CD4-positive, alpha-beta T cell treated with Interleukin-15 for 4 hours (primary cell): ENCODE results near the gene DPEP2.
"Not testable (repeated sequence)": the region's sequence is repeated elsewhere in the genome, so short reads cannot be mapped to it uniquely, and the experiment has no call there.

Source experiments
- DNase-seq: peaks from one replicate; pipeline ENCODE4 v3.0.0-alpha.2; 2020; ENCODE audit warnings: low spot score

Gene DPEP2

GRCh38 chr16:68005211-68005610 lies 5.9 kb upstream of the DPEP2 start:
- DNase-seq, result no peak

DNA sequence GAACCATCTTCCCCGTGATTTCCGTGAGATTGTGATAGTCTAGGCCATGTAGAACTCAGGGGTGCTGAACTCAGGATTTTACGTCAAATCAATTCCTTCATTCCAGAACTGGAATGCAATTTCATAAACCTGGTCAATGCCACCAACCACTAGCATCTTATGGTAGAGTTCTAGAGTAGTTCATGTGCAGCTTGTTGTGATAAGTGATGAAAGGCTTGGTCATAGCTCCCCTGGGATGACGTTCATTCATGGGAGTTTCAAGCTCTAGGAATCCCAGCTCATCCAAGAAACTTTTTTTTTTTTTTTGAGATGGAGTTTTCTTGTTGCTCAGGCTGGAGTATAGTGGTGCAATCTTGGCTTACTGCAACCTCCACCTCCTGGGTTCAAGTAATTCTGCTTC lies 3.7 kb upstream of the DPEP2 start:
- no peak for DNase-seq

- no peak for DNase-seq
Observed at GRCh38 chr16:68000450-68000849, 1.2 kb upstream of the DPEP2 start.

DNA sequence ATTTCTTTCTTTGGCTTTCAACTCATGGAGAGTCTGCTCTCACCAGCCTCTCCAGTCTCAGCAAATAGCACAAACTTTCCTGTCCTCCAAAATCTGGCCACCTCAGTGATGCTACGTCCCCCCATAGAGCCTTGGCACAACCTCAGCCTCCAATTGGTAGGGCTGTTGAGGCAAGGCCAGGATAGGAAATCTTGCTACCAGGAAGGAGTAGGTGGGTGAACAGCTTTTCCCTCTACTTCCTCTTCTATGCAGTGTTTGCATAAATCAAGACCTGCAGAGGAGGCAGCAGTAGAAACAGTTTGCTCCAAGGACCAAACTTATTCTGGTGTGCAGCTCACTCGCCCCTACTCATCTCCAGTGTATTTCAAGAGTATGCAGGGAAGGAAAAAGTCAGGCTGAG lies 701 bp upstream of the DPEP2 start:
- DNase-seq, result no peak

DNA sequence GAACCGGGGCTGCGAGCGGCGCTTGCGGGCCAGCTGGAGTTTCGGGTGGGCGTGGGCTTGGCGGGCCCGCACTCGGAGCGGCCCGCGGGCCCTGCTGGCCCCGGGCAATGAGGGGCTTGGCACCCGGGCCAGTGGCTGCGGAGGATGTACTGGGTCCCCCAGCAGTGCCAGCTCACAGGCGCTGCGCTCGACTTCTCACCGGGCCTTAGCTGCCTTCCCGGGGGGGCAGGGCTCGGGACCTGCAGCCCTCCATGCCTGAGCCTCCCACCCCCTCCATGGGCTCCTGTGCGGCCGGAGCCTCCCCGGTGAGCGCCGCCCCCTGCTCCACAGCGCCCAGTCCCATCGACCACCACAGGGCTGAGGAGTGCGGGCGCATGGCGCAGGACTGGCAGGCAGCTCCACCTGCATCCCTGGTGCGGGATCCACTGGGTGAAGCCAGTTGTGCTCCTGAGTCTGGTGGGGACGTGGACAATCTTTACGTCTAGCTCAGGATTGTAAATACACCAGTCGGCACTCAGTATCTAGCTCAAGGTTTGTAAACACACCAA lies 979 bp downstream of the DPEP2 start:
- DNase-seq, result not testable (repeated sequence)

DNA sequence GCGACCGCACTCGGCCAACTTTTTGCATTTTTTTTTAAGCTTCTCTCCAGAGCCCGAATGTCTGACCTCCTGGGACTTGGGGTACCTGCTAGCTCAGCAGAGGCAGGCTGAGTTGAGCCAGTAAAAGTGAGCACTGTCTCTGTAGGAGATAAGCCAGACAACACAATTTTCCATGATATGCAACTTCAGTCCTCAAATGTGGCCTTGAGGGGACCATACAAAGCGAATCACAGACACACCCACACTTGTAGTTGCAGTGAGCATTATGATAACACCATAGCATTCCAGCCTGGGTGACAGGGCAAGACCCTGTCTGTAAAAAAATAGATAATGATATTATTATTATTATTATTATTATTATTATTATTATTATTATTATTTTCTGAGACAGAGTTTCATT lies 2.6 kb downstream of the DPEP2 start:
- DNase-seq, result no peak

- peak; percentile 27 for DNase-seq
Observed at GRCh38 chr16:67995423-67995822, 3.9 kb downstream of the DPEP2 start.

GRCh38 chr16:67994040-67994408 lies 5.3 kb downstream of the DPEP2 start:
- not testable (repeated sequence) for DNase-seq

- DNase-seq, result peak; percentile 81
Observed at GRCh38 chr16:67993207-67994039, 5.9 kb downstream of the DPEP2 start.

- DNase-seq, result no peak
Observed at GRCh38 chr16:67992661-67993206, 6.5 kb downstream of the DPEP2 start.

DNA sequence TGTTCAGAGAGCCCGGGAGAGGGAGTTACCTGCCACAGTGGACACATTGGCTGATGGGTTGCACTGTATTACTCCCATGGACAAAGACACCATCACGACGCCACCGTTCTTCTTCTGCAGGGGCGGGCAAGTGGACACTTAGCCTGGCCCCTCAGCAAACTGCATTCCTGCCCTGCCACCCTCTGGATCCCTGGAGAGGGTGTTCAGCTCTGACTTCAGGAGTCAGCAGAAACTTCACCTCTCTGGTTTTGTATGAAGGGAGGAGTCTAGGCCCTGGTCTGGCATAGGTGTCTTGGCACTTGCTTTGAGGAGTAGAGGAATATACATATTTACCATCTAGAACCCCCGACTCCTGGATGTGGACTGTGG lies 9.3 kb downstream of the DPEP2 start:
- DNase-seq, result no peak

- no peak for DNase-seq
Observed at GRCh38 chr16:67989322-67990017, 9.8 kb downstream of the DPEP2 start.

GRCh38 chr16:67988675-67989074 lies 10.6 kb downstream of the DPEP2 start:
- no peak for DNase-seq

GRCh38 chr16:67987460-67988160 lies 11.7 kb downstream of the DPEP2 start:
- DNase-seq, result no peak

DNA sequence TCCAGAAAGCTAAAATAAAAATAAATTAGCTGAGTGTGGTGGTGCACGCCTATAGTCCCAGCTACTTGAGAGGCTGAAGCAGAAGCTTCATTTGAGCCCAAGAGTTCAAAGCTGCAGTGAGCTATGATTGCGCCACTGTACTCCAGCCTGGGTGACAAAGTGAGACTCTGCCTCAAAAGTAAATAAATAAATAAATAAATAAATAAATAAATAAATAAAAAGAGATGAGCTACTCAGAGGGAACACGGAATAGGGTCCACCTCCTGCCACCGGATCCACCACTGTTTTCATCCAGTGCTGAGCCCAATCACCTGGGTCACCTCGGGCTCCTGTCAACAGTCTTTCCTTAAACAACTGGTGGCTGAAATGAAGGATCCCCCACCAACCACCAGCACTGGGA lies 12.3 kb downstream of the DPEP2 start:
- no peak for DNase-seq

- DNase-seq, result no peak
Observed at GRCh38 chr16:67982011-67982696, 17.1 kb downstream of the DPEP2 start.

DNA sequence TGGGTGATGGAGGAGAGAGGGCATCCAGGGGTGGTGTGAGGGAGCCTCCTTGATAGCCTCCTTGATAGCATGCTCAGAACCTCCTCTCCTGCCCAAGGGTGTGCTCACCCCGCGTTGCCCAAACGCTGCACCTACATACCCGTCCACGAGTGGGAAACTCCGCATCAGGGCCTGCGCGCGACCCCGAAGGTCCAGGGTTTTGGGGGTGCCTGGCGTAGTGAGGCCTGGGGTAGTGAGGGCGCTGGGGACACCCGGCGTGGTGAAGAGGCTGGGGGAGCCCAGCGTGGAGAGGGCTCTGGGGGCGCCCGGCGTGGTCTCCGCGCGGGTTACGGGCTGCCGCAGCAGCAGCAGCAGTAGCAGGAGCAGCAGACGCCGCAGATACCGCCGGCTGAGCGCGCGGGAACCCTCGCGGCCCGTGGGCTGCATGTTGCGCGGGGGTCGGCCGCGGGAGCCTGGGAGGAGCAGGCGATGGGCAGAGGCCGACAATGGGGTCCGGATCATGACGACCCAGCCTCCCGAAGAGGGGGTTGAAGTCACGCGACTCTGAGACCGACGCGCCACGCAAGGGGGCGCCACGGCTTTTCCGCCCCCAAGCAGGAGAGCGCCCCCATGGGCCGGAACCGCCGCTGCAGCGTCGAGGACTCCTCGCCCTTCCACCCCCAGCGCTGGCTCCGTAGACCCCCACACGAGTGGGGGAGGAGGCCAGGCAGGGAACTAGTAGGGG lies 19.2 kb downstream of the DPEP2 start, which contains the start of gene DPEP3:
DPEP3 (minus strand) TSS at position 545 of the 724 bp plus-strand sequence; CDS start at position 426, 119 bp downstream.
- DNase-seq, result no peak

- no peak for DNase-seq
Observed at GRCh38 chr16:67977469-67978227, 21.6 kb downstream of the DPEP2 start.

GRCh38 chr16:67977005-67977404 lies 22.3 kb downstream of the DPEP2 start:
- no peak for DNase-seq

GRCh38 chr16:67976205-67976604 lies 23.1 kb downstream of the DPEP2 start:
- no peak for DNase-seq
